Measurements from ENCODE around the gene SPRY4. TPM values are rescaled to one million over a fixed set of nuclear protein-coding genes. Genes with fewer than 3 reads are reported as not detected.
A peak's percentile ranks its signal among the peaks of the same experiment; 100 is the strongest.

Gene SPRY4
- total RNA-seq, 1 donor from 2014 or later: 23.4 TPM

DNA sequence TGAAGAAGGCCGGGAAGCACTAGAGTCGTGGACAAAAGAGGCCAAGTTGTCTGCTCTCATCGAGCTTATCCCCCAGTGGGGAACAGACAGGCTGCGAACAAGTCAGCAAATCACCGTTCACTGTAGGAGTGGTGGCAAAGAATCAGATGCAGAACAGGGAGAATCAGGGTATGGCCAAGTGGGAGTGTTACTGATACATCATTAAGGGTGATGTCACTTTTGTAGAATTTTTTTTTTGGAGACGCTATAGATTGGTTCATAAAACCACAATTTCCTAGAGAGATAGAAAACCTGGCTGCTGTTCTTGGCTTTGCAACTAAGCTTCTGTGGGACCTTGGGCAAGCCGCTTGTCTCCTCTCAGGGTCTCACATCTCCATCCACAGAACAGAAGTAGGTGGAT is 21.3 kb downstream of the SPRY4 start:
- Histone ChIP-seq H3K79me2 (ENCODE audit: insufficient read depth, low read length) (peaks cover 30% of the 10 kb centered on the region), H3K27me3 (ENCODE audit: insufficient read depth, low read length) (no peaks in the 10 kb centered on the region), H2AFZ (ENCODE audit: low read depth, low read length) (no peak overlapping the region), H4K20me1 (ENCODE audit: insufficient read depth, low read length) (peaks cover 24% of the 10 kb centered on the region), H3K4me2 (ENCODE audit: low read length) (peak overlapping the region; percentile 34), H3K9ac (ENCODE audit: low read length) (no peak overlapping the region), H3K36me3 (ENCODE audit: insufficient read depth, low read length) (no peaks in the 10 kb centered on the region), H3K9me3 (ENCODE audit: insufficient read depth, low read depth, low read length) (no peaks in the 10 kb centered on the region), H3K4me3 (ENCODE audit: insufficient read depth, low read depth, low read length) (no peak overlapping the region), H3K4me1 (ENCODE audit: insufficient read depth, low read length) (peaks cover 18% of the 10 kb centered on the region), H3K27ac (ENCODE audit: low read depth, low read length) (no peak overlapping the region)
- peaks cover 22% of the 10 kb centered on the region for H3K4me1 Mint-ChIP-seq (ENCODE audit: low read depth, unreplicated experiment)
- peaks cover 4% of the 10 kb centered on the region for H3K36me3 Mint-ChIP-seq (ENCODE audit: low read depth, unreplicated experiment)
- peak; percentile 56 for DNase-seq (ENCODE audit: low read depth)
- no peak for TF ChIP-seq EZH2 (IDR thresholded peaks at IDR 0.05; ENCODE audit: insufficient read depth, low read length)
- TF ChIP-seq, protein P1, sequence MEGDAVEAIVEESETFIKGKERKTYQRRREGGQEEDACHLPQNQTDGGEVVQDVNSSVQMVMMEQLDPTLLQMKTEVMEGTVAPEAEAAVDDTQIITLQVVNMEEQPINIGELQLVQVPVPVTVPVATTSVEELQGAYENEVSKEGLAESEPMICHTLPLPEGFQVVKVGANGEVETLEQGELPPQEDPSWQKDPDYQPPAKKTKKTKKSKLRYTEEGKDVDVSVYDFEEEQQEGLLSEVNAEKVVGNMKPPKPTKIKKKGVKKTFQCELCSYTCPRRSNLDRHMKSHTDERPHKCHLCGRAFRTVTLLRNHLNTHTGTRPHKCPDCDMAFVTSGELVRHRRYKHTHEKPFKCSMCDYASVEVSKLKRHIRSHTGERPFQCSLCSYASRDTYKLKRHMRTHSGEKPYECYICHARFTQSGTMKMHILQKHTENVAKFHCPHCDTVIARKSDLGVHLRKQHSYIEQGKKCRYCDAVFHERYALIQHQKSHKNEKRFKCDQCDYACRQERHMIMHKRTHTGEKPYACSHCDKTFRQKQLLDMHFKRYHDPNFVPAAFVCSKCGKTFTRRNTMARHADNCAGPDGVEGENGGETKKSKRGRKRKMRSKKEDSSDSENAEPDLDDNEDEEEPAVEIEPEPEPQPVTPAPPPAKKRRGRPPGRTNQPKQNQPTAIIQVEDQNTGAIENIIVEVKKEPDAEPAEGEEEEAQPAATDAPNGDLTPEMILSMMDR (IDR thresholded peaks at IDR 0.05; ENCODE audit: insufficient read depth, low read depth, low read length): no peak
- no peaks in the 10 kb centered on the region for H3K27me3 Mint-ChIP-seq (ENCODE audit: low read depth, unreplicated experiment)
- H3K9me3 Mint-ChIP-seq (ENCODE audit: unreplicated experiment): no peaks in the 10 kb centered on the region
- FAIRE-seq: peak; percentile 58
- no peak overlapping the region for H3K4me3 Mint-ChIP-seq (ENCODE audit: unreplicated experiment)
- peak overlapping the region; percentile 27 for H3K27ac Mint-ChIP-seq (ENCODE audit: unreplicated experiment)

- H3K4me2 ChIP-seq (ENCODE audit: low read length): no peak overlapping the region
- H3K9ac ChIP-seq (ENCODE audit: low read length): no peak overlapping the region
- Mint-ChIP-seq H3K36me3 (ENCODE audit: low read depth, unreplicated experiment) (no peaks in the 10 kb centered on the region), H3K27ac (ENCODE audit: unreplicated experiment) (no peak overlapping the region), H3K27me3 (ENCODE audit: low read depth, unreplicated experiment) (no peaks in the 10 kb centered on the region), H3K9me3 (ENCODE audit: unreplicated experiment) (no peaks in the 10 kb centered on the region), H3K4me3 (ENCODE audit: unreplicated experiment) (peak overlapping the region; percentile 66), H3K4me1 (ENCODE audit: low read depth, unreplicated experiment) (peaks cover 32% of the 10 kb centered on the region)
- no peaks in the 10 kb centered on the region for H3K9me3 ChIP-seq (ENCODE audit: insufficient read depth, low read depth, low read length)
- TF ChIP-seq EZH2 (IDR thresholded peaks at IDR 0.05; ENCODE audit: insufficient read depth, low read length): no peak
- H2AFZ ChIP-seq (ENCODE audit: low read depth, low read length): no peak overlapping the region
- no peak overlapping the region for H3K4me3 ChIP-seq (ENCODE audit: insufficient read depth, low read depth, low read length)
- H3K36me3 ChIP-seq (ENCODE audit: insufficient read depth, low read length): no peaks in the 10 kb centered on the region
- peaks cover 20% of the 10 kb centered on the region for H3K79me2 ChIP-seq (ENCODE audit: insufficient read depth, low read length)
- peaks cover 9% of the 10 kb centered on the region for H4K20me1 ChIP-seq (ENCODE audit: insufficient read depth, low read length)
- peaks cover 30% of the 10 kb centered on the region for H3K4me1 ChIP-seq (ENCODE audit: insufficient read depth, low read length)
- no peaks in the 10 kb centered on the region for H3K27me3 ChIP-seq (ENCODE audit: insufficient read depth, low read length)
- FAIRE-seq: no peak
- H3K27ac ChIP-seq (ENCODE audit: low read depth, low read length): no peak overlapping the region
- DNase-seq (ENCODE audit: low read depth): no peak
Measured at GRCh38 chr5:142301540-142301939, 23.3 kb downstream of the SPRY4 start.

DNA sequence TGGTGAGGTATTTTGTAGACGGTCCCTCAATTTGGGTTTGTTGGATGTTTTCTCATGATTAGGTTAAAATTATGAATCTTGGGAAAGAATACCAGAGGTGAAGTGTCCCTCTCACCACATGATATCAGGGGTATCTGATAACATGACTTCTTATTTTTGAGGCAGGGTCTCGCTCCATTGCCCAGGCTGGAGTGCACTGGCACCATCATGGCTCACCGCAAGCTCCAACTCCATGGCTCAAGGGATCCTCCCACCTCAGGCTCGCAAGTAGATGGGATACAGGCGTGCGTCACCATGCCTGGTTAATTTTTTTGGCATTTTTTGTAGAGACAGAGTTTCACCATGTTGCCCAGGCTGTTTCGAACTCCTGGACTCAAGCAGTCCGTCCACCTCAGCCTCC is 24.1 kb downstream of the SPRY4 start:
- Mint-ChIP-seq H3K4me3 (ENCODE audit: unreplicated experiment) (no peak overlapping the region), H3K36me3 (ENCODE audit: low read depth, unreplicated experiment) (peaks cover 1% of the 10 kb centered on the region), H3K27ac (ENCODE audit: unreplicated experiment) (no peak overlapping the region), H3K9me3 (ENCODE audit: unreplicated experiment) (no peaks in the 10 kb centered on the region), H3K27me3 (ENCODE audit: low read depth, unreplicated experiment) (no peaks in the 10 kb centered on the region), H3K4me1 (ENCODE audit: low read depth, unreplicated experiment) (peaks cover 34% of the 10 kb centered on the region)
- H3K9me3 ChIP-seq (ENCODE audit: insufficient read depth, low read depth, low read length): no peaks in the 10 kb centered on the region
- no peak overlapping the region for H3K27ac ChIP-seq (ENCODE audit: low read depth, low read length)
- peaks cover 28% of the 10 kb centered on the region for H3K79me2 ChIP-seq (ENCODE audit: insufficient read depth, low read length)
- H3K27me3 ChIP-seq (ENCODE audit: insufficient read depth, low read length): no peaks in the 10 kb centered on the region
- no peaks in the 10 kb centered on the region for H3K36me3 ChIP-seq (ENCODE audit: insufficient read depth, low read length)
- peaks cover 7% of the 10 kb centered on the region for H4K20me1 ChIP-seq (ENCODE audit: insufficient read depth, low read length)
- no peak overlapping the region for H3K9ac ChIP-seq (ENCODE audit: low read length)
- TF ChIP-seq, protein P1 (IDR thresholded peaks at IDR 0.05; ENCODE audit: insufficient read depth, low read depth, low read length): no peak
- TF ChIP-seq EZH2 (IDR thresholded peaks at IDR 0.05; ENCODE audit: insufficient read depth, low read length): no peak
- DNase-seq (ENCODE audit: low read depth): no peak
- no peak overlapping the region for H3K4me3 ChIP-seq (ENCODE audit: insufficient read depth, low read depth, low read length)
- H2AFZ ChIP-seq (ENCODE audit: low read depth, low read length): no peak overlapping the region
- H3K4me2 ChIP-seq (ENCODE audit: low read length): no peak overlapping the region
- peaks cover 39% of the 10 kb centered on the region for H3K4me1 ChIP-seq (ENCODE audit: insufficient read depth, low read length)
- FAIRE-seq: no peak

All from astrocyte (in vitro differentiated cells and primary cell).